ENCODE results near the gene GABRB1. TPM values are rescaled to one million over a fixed set of nuclear protein-coding genes. Genes with fewer than 3 reads are reported as not detected.
A peak's percentile ranks its signal among the peaks of the same experiment; 100 is the strongest.

GABRB1 gene
- total RNA-seq, 1 donor from 2014 or later, result 0.47 TPM

GRCh38 chr4:47462799-47463234 lies 431.4 kb downstream of the GABRB1 start:
- no peak for DNase-seq (ENCODE audit: extremely low read depth, low read depth, low spot score)

- peak; percentile 85 for DNase-seq (ENCODE audit: extremely low read depth, low read depth, low spot score)
Measured at GRCh38 chr4:47463235-47463956, 432.0 kb downstream of the GABRB1 start, which contains the start of gene COMMD8. Gene COMMD8 (minus strand): TSS chr4:47463702. CDS start chr4:47463651, 51 bp downstream.

DNA sequence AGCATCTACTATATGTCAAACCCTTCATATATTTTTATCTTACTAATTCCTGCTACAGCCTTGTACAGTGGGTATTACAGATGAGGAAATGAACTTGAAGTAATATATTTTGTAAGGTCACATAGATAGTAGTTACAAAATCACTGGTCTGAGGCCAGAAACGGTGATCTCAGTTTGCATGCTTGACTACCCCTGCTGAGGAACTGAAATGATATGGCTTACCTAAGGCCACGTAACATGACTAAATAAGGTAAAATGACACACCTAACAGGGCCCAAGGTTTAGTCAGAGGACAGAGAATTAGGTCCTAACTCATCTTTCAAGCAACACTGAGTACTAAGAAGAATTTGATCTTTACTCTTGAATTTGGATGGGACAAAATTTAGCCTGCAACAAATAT lies 433.6 kb downstream of the GABRB1 start:
- no peak for DNase-seq (ENCODE audit: extremely low read depth, low read depth, low spot score)

- DNase-seq (ENCODE audit: extremely low read depth, low read depth, low spot score), result no peak
Measured at GRCh38 chr4:47466056-47466785, 434.9 kb downstream of the GABRB1 start.

- no peak for DNase-seq (ENCODE audit: extremely low read depth, low read depth, low spot score)
Measured at GRCh38 chr4:47468706-47469365, 437.5 kb downstream of the GABRB1 start.

GRCh38 chr4:47469951-47470350 lies 438.6 kb downstream of the GABRB1 start:
- no peak for DNase-seq (ENCODE audit: extremely low read depth, low read depth, low spot score)

GRCh38 chr4:47471064-47471463 lies 439.7 kb downstream of the GABRB1 start:
- DNase-seq (ENCODE audit: extremely low read depth, low read depth, low spot score), result no peak

DNA sequence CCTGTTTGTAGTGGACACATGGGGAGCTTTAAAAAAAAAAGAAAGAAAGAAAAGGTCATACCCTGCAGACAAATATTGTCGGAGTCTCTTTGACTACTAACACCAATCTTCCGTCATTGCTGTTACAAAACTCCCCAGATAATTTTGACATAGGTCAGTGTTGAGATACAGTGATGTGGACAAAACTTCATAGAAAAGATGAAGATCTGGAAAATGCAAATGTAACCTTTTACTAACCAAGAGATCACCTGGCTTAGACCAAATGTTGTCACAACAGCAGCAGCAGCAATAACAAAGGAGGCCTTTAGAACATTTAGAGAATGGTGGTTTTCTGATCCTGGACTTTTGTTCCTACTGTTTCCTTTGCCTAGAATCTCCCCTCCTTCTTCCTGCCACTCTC lies 440.2 kb downstream of the GABRB1 start:
- no peak for DNase-seq (ENCODE audit: extremely low read depth, low read depth, low spot score)

DNA sequence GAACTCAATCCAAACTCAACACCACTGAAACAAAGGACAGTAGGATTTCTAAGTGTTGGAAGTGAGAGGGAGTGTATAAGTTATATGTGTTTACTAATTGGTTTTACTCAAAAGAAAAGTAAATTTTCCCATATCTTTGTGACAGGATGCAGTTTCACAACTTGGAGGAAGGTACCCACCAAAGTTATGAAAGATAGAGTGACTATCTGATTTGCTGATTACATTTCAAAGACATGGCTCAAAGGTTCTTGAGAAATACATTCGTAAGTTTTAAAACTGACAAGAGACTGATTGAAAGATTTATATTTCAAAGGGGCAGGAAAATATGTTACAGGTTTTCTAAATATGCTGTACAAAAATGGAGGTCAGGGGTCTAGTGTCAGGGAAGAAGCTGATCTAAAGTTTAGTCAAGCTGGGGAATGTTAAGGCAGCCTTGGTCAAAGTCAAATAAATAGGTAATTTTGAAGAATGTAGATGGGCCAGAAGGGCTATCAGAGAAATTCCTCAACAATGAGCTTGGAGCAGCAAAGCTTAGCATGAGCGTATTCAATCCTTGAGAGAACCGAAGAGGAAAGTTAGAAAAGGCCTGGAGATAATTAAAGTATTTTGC lies 441.9 kb downstream of the GABRB1 start:
- no peak for DNase-seq (ENCODE audit: extremely low read depth, low read depth, low spot score)

GRCh38 chr4:47474799-47475198 lies 443.4 kb downstream of the GABRB1 start:
- no peak for DNase-seq (ENCODE audit: extremely low read depth, low read depth, low spot score)

DNA sequence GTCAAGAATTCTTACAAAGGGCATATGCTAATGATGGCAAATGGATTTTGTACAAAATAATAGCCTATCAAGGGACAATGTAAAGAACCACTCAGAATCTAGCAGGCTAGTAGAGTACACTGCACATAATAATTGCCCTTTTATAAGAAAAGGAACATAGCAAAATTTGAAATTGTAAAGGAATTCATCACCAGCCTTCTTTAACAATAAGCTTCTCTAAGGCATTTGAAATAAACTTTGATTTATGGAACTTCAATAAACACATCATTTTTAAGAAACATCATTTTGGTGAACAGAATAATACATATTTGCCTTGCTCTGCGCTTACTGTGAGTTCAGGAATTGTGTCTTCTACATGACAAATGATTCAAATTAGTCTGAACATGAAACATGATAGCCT lies 444.0 kb downstream of the GABRB1 start:
- DNase-seq (ENCODE audit: extremely low read depth, low read depth, low spot score), result no peak

Other genes with a start within 250 kb of the GABRB1 start
- not detected in 2 replicates for gene COX7B2, start 122.3 kb upstream of the GABRB1 start, total RNA-seq
- gene GABRA4, start 38.0 kb upstream of the GABRB1 start, total RNA-seq, result not detected in 2 replicates

Measured in glomerular endothelial cell (primary cell).